ENCODE results near the gene LST1. TPM values are rescaled to one million over a fixed set of nuclear protein-coding genes. Genes with fewer than 3 reads are reported as not detected.

Gene LST1
- total and polyA plus RNA-seq, 2 of the 8 experiments (the other 6 are each of a cell fraction or from before 2014, with no cell fraction given), result not detected

- FAIRE-seq, result no peak
- Histone ChIP-seq H3K23ac (ENCODE audit: insufficient read length) (no peak overlapping the region), H3K9ac (replicated peaks in 1 of 4; ENCODE audit: extremely low read depth in 1 of 4, low read depth in 3 of 4, low read length in 3 of 4) (no peak overlapping the region), H3K56ac (replicated peaks; ENCODE audit: insufficient read length, low read depth, low read length) (no peak overlapping the region), H2AK5ac (ENCODE audit: low read depth, low read length) (no peak overlapping the region), H3K4me3 (ENCODE audit: extremely low read depth in 1 of 4, insufficient read depth in 2 of 4, low read depth in 3 of 4, low read length in 4 of 4) (no peak overlapping the region), H2BK20ac (ENCODE audit: low read length) (no peak overlapping the region), H2AFZ (ENCODE audit: low read length) (no peak overlapping the region), H3K79me1 (ENCODE audit: low read depth, low read length) (no peaks in the 10 kb centered on the region), H3K4me1 (replicated peaks in 1 of 4; ENCODE audit: control insufficient read depth in 3 of 4, insufficient read depth in 4 of 4, low read length in 3 of 4) (peaks cover 0 to 6% (median 5%) of the 10 kb centered on the region in 4 experiments; a peak in 6 of 7 replicates), H2BK12ac (ENCODE audit: low read depth, low read length) (no peak overlapping the region), H3K4ac (replicated peaks; ENCODE audit: insufficient read length, low read depth, low read length) (no peak overlapping the region), H3K14ac (ENCODE audit: insufficient read length) (no peak overlapping the region), H3K18ac (ENCODE audit: extremely low read depth, low read length) (no peak overlapping the region), H4K20me1 (replicated peaks in 1 of 2; ENCODE audit: control insufficient read depth in 1 of 2, insufficient read depth in 2 of 2, low read length in 2 of 2) (no peaks in the 10 kb centered on the region), H2BK15ac (ENCODE audit: low read length) (no peak overlapping the region; the same call in 1 of the 2 replicates), H3K23me2 (ENCODE audit: low read depth, low read length) (peaks cover 9% of the 10 kb centered on the region; the same call in 1 of the 2 replicates), H4K8ac (ENCODE audit: extremely low read depth, insufficient read depth, low read length) (no peak overlapping the region), H3K79me2 (ENCODE audit: control insufficient read depth in 1 of 2, insufficient read depth in 2 of 2, low read length in 2 of 2) (no peaks in the 10 kb centered on the region), H3K4me2 (ENCODE audit: insufficient read depth in 1 of 2, low read depth in 2 of 2, low read length in 2 of 2) (no peak overlapping the region), H2BK5ac (ENCODE audit: low read depth, low read length) (no peak overlapping the region), H2BK120ac (replicated peaks; ENCODE audit: low read depth, low read length) (no peak overlapping the region), H3K9me3 (ENCODE audit: insufficient read depth in 2 of 2, low read depth in 1 of 2, low read length in 1 of 2) (no peaks in the 10 kb centered on the region), H3K27ac (ENCODE audit: low read depth, low read length) (no peak overlapping the region), H3K27me3 (replicated peaks in 1 of 4; ENCODE audit: control insufficient read depth in 3 of 4, extremely low read depth in 1 of 4, insufficient read depth in 3 of 4, low read length in 3 of 4) (peaks cover 0 to 8% (median 7%) of the 10 kb centered on the region in 4 experiments; a peak in 5 of 7 replicates), H4K91ac (replicated peaks; ENCODE audit: insufficient read length, low read length) (no peak overlapping the region), H3K36me3 (ENCODE audit: control insufficient read depth in 2 of 4, insufficient read depth in 4 of 4, low read length in 3 of 4) (no peaks in the 10 kb centered on the region), H4K5ac (ENCODE audit: insufficient read length, low read depth, low read length) (no peak overlapping the region)
- POLR2A ChIA-PET (ENCODE audit: partially characterized antibody), result interaction anchor here (0.8 to 12.2 kb wide), 12 partner anchors 10 to 75 kb away, joined by 3 to 110 read pairs (median 4); partner anchors contain the start of genes ATP6V1G2, DDX39B, MCCD1 and NFKBIL1
- no peak for DNase-seq (ENCODE audit: low read depth in 1 of 2, low spot score in 2 of 2)
- 87% methylated on average over 18 of the region's 19 CpGs; no CpG with 5 or more reads in 1 of the 2 experiments for WGBS, 2 experiments (ENCODE audit: extremely low coverage in 1 of 2, insufficient coverage in 1 of 2, insufficient read length in 1 of 2, insufficient replicate concordance in 2 of 2, low coverage in 1 of 2, low lambda C conversion rate in 2 of 2, missing lambda C conversion rate in 1 of 2)
- TF ChIP-seq TEAD4 (IDR thresholded peaks at IDR 0.05; ENCODE audit: low read depth, low read length) (no peak), KDM4A (IDR thresholded peaks at IDR 0.05; ENCODE audit: low read depth, low read length, severe bottlenecking) (no peak)
- CTCF ChIA-PET (ENCODE audit: partially characterized antibody), result interaction anchor here (0.5 to 19.2 kb wide), 8 partner anchors 8 to 348 kb away, joined by 3 to 640 read pairs (median 11); partner anchors contain the start of genes ATP6V1G2, GPANK1, LST1 and LTB
Observed at GRCh38 chr6:31576897-31577578, 9.0 kb upstream of the LST1 start.
